Measurements from ENCODE around the gene PLRG1. TPM values are rescaled to one million over a fixed set of nuclear protein-coding genes. Genes with fewer than 3 reads are reported as not detected.

Gene PLRG1
- polyA plus RNA-seq, 1 experiment, result 98.6 TPM

DNA sequence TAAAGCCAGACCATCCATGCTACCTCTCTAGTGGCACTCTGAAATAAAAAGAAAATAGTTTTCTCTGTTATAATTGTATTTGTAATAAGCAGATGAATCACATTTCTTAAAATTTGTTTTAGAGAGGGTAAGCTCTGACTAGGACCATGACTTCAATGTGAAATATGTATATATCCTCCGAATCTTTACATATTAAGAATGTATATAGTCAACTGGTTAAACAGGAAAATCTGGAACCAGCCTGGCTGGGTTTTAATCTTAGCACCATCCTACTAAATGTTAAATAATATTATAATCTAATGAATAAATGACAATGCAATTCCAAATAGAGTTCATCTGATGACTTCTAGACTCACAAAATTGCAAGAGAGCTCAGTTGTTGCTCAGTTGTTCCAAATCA lies 14.1 kb upstream of the PLRG1 start:
- ChIA-PET CTCF (no interaction called here), POLR2A (no interaction called here)
- no peak for DNase-seq (ENCODE audit: low read depth)
- TF ChIP-seq, protein P1, sequence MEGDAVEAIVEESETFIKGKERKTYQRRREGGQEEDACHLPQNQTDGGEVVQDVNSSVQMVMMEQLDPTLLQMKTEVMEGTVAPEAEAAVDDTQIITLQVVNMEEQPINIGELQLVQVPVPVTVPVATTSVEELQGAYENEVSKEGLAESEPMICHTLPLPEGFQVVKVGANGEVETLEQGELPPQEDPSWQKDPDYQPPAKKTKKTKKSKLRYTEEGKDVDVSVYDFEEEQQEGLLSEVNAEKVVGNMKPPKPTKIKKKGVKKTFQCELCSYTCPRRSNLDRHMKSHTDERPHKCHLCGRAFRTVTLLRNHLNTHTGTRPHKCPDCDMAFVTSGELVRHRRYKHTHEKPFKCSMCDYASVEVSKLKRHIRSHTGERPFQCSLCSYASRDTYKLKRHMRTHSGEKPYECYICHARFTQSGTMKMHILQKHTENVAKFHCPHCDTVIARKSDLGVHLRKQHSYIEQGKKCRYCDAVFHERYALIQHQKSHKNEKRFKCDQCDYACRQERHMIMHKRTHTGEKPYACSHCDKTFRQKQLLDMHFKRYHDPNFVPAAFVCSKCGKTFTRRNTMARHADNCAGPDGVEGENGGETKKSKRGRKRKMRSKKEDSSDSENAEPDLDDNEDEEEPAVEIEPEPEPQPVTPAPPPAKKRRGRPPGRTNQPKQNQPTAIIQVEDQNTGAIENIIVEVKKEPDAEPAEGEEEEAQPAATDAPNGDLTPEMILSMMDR (IDR thresholded peaks at IDR 0.05; ENCODE audit: insufficient read depth, low read depth, low read length), result no peak
- Histone ChIP-seq H3K4me3 (ENCODE audit: low read depth, low read length) (no peak overlapping the region), H3K27me3 (ENCODE audit: control insufficient read depth, insufficient read depth, low read length) (no peaks in the 10 kb centered on the region), H3K36me3 (ENCODE audit: control insufficient read depth, insufficient read depth, low read length) (no peaks in the 10 kb centered on the region)

DNA sequence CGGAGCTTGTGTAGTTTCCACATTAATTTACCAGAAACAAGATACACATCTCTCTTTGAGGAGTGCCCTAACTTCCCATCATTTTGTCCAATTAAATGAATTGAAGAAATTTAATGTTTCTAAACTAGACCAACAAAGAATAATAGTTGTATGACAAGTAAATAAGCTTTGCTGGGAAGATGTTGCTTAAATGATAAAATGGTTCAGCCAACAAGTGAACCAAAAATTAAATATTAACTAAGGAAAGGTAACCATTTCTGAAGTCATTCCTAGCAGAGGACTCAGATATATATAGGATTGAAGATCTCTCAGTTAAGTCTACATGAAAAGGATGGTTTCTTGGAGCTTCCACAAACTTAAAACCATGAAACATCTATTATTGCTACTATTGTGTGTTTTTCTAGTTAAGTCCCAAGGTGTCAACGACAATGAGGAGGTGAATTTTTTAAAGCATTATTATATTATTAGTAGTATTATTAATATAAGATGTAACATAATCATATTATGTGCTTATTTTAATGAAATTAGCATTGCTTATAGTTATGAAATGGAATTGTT lies 12.6 kb upstream of the PLRG1 start, which contains the start of gene FGB:
Gene FGB, plus strand, starts transcription at position 315 of the 558 bp plus-strand sequence. Its CDS starts 8 bp downstream, at position 323.
- POLR2A ChIA-PET, result interaction anchor here (0.6 kb wide), 1 partner anchor 11 kb away, joined by 3 read pairs; no protein-coding TSS in a partner anchor

DNA sequence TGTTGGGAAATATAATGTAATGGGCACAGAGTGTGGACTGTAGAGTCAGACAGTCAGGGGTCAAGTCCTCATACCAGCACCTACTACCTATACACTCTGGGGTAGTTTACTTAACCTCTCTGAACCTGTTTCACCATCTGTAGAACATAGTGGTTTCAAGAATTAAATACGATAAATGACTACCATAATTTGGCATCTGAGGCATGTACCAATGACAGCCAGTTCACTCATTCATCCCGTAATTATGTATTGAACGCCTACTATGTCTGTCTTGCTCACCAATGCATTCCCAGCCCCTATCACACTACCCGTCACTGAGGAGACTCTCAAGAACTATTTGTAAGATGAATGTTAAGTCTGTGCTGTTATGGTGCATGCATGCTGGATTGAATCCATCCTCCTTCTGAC lies 10.6 kb upstream of the PLRG1 start:
- CTCF ChIA-PET, result interaction anchor here (1.0 to 1.6 kb wide), 2 partner anchors 18 to 222 kb away, joined by 3 to 4 read pairs; no protein-coding TSS in a partner anchor

More for the DNA sequence above, 12.6 kb upstream of the PLRG1 start, which contains the start of gene FGB:
- H3K36me3 ChIP-seq (ENCODE audit: control insufficient read depth, insufficient read depth, low read length), result no peaks in the 10 kb centered on the region
- H3K4me3 ChIP-seq (ENCODE audit: low read depth, low read length), result no peak within 1 kb of the TSS
- CTCF ChIA-PET, result interaction anchor here (0.8 to 1.4 kb wide), 4 partner anchors 9 to 59 kb away, joined by 3 read pairs; partner anchors contain the start of gene PLRG1
- no peak for DNase-seq (ENCODE audit: low read depth)
- TF ChIP-seq, protein P1 (IDR thresholded peaks at IDR 0.05; ENCODE audit: insufficient read depth, low read depth, low read length), result no peak
- no peaks in the 10 kb centered on the region for H3K27me3 ChIP-seq (ENCODE audit: control insufficient read depth, insufficient read depth, low read length)

DNA sequence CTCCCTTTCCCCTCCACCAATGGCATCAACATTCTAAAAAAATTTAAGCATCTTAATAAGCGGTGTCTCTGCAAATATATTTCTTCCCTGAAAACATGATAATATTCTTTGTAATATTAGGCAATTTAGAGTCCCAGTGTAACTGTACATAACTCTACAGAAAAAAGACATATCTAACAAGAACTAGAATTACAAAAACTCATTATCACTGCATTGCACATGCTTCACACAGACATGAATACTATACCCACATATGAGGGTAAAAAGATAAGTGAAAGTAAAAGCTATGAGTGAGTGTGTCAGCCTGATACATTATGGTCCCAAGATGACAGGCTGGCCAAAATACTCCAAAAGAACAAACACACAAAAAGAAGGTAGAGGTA lies 10.2 kb upstream of the PLRG1 start:
- no peak for DNase-seq (ENCODE audit: low read depth)
- TF ChIP-seq, protein P1 (IDR thresholded peaks at IDR 0.05; ENCODE audit: insufficient read depth, low read depth, low read length), result no peak
- no peaks in the 10 kb centered on the region for H3K36me3 ChIP-seq (ENCODE audit: control insufficient read depth, insufficient read depth, low read length)
- POLR2A ChIA-PET, result no interaction called here
- no peak overlapping the region for H3K4me3 ChIP-seq (ENCODE audit: low read depth, low read length)
- CTCF ChIA-PET, result interaction anchor here (1.0 to 2.1 kb wide), 3 partner anchors 19 to 222 kb away, joined by 3 to 12 read pairs (median 4); no protein-coding TSS in a partner anchor
- H3K27me3 ChIP-seq (ENCODE audit: control insufficient read depth, insufficient read depth, low read length), result no peaks in the 10 kb centered on the region

More for the DNA sequence above, 10.6 kb upstream of the PLRG1 start:
- POLR2A ChIA-PET, result no interaction called here
- no peak for DNase-seq (ENCODE audit: low read depth)
- no peaks in the 10 kb centered on the region for H3K27me3 ChIP-seq (ENCODE audit: control insufficient read depth, insufficient read depth, low read length)
- no peak overlapping the region for H3K4me3 ChIP-seq (ENCODE audit: low read depth, low read length)
- TF ChIP-seq, protein P1 (IDR thresholded peaks at IDR 0.05; ENCODE audit: insufficient read depth, low read depth, low read length), result no peak
- no peaks in the 10 kb centered on the region for H3K36me3 ChIP-seq (ENCODE audit: control insufficient read depth, insufficient read depth, low read length)

DNA sequence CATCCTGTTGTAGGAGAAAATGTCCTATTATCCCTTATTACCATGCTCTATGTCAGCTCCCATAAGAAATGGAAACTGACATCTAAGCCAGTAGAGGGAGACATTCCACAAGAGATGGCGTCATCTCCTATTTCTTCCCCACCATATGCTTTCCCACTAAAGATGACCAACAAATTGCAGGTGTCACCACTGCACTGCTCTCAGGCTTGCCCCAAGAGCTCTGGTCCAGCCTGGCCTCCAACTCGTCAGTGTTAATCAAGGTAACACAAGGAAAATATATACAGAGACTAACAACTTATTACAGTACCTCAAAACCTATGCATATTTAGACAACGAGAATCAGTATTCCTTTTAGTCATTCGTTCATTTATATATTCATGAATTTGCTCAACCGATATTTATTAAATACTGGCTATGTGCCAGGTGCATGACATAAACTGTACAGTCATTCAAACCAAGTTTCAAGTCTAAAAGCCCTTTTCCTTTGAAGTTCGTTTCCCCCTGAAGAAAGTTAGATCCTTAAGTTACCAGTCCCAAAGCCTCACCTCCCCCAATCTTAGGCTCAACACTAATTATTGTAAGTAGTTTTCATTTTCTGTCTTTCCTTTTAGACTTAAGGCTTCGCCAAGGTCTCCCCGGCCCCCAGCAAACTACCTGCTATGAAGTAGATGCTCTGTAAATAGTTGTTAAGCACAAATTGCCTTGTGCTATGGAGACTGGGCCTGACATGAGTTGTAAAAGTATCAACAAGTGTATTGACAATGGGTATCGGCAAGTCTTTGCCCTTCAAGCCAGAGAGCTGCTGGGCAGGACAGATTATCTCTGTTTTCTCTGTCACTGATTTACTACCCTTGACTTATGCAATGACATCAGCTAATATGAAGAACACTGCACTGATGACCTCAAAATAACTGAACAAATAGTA lies 9.6 kb upstream of the PLRG1 start:
- Histone ChIP-seq H3K4me3 (ENCODE audit: low read depth, low read length) (no peak overlapping the region), H3K36me3 (ENCODE audit: control insufficient read depth, insufficient read depth, low read length) (no peaks in the 10 kb centered on the region), H3K27me3 (ENCODE audit: control insufficient read depth, insufficient read depth, low read length) (no peaks in the 10 kb centered on the region)
- TF ChIP-seq, protein P1 (IDR thresholded peaks at IDR 0.05; ENCODE audit: insufficient read depth, low read depth, low read length), result peak; percentile 51
- ChIA-PET CTCF (interaction anchor here (0.6 to 4.2 kb wide), 17 partner anchors 9 to 223 kb away, joined by 3 to 46 read pairs (median 4); partner anchors contain the start of gene PLRG1), POLR2A (interaction anchor here (0.6 kb wide), 1 partner anchor 78 kb away, joined by 4 read pairs; no protein-coding TSS in a partner anchor)
- DNase-seq (ENCODE audit: low read depth), result no peak
